ENCODE results near the gene RHEX. TPM values are rescaled to one million over a fixed set of nuclear protein-coding genes. Genes with fewer than 3 reads are reported as not detected.

The RHEX gene
- total RNA-seq, 4 donors from 2014 or later = 1.1 to 28.1 (median 3.5) TPM

DNA sequence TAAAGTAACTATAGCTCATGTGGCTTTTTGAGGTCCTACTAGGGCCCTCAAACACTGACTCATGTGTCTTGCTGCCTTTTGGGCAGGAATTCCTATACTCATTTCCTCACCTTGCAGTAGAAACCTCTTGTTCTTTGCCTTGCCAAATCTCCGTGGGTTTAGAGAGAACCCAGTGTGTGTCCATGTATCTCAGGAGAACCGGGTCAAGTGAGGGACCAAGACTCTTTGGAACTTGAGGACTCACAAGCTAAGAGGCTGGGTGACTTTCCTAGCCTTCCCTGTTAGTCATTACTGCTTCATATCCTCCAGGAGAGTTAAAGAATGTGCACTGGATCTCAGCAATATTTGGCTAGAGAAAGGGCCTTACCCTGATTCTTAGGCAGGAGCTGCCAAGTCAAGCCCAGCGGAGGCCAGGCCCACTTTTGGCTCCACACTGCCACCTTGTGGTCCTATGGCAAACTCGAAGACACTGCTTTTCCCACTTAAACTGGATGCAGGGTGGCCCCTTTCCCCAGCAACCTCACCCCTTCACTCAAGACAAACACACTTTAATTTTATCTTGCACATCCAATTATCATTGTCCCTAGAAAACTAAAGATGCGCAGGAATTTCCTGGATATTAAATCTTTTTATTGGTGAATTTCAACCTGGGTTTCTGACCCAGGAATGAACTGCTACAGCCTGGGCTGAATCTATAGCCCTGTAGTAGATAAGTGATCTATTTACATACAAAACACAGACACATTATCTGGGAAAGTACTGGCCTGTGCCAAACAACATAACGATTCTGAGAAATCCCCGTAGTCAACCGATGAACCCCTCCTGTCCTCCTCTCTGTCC, 53.6 kb downstream of the RHEX start:
- TF ChIP-seq, protein P1, sequence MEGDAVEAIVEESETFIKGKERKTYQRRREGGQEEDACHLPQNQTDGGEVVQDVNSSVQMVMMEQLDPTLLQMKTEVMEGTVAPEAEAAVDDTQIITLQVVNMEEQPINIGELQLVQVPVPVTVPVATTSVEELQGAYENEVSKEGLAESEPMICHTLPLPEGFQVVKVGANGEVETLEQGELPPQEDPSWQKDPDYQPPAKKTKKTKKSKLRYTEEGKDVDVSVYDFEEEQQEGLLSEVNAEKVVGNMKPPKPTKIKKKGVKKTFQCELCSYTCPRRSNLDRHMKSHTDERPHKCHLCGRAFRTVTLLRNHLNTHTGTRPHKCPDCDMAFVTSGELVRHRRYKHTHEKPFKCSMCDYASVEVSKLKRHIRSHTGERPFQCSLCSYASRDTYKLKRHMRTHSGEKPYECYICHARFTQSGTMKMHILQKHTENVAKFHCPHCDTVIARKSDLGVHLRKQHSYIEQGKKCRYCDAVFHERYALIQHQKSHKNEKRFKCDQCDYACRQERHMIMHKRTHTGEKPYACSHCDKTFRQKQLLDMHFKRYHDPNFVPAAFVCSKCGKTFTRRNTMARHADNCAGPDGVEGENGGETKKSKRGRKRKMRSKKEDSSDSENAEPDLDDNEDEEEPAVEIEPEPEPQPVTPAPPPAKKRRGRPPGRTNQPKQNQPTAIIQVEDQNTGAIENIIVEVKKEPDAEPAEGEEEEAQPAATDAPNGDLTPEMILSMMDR (IDR thresholded peaks at IDR 0.05) = peak; percentile 73 to 83 (median 81)
- TF ChIP-seq POLR2A (IDR thresholded peaks at IDR 0.05) = no peak
- H3K4me3 ChIP-seq = no peak overlapping the region
- no peaks in the 10 kb centered on the region for H3K36me3 ChIP-seq
- H3K9me3 ChIP-seq = no peaks in the 10 kb centered on the region
- H3K27me3 ChIP-seq = no peaks in the 10 kb centered on the region
- no peak overlapping the region for H3K27ac ChIP-seq
- DNase-seq = peak; percentile 78 to 92 (median 78)
- no peaks in the 10 kb centered on the region for H3K4me1 ChIP-seq

DNA sequence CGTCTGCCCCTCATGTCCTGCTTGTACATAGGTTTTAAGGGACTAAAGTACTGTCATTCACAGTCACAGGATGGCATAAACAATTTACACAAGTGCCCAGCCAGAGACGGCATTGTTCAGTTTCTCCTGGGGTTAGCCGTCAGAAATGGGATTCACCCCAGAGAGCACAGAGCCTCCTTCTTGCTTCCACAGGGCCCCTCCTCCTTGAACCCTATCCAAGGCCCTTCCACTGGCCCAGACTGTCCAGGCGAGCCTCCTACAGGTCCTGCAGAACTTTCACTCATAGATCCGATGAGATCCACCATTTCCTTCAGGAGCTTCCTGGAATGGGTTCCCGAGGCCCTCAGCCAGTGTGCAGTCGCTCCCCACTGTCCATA, 54.2 kb downstream of the RHEX start:
- no peak for DNase-seq
- Histone ChIP-seq H3K9me3 (no peaks in the 10 kb centered on the region), H3K4me3 (no peak overlapping the region), H3K4me1 (no peaks in the 10 kb centered on the region), H3K27me3 (no peaks in the 10 kb centered on the region), H3K27ac (no peak overlapping the region), H3K36me3 (no peaks in the 10 kb centered on the region)
- no peak for TF ChIP-seq POLR2A (IDR thresholded peaks at IDR 0.05)
- TF ChIP-seq, protein P1 (IDR thresholded peaks at IDR 0.05) = no peak

DNA sequence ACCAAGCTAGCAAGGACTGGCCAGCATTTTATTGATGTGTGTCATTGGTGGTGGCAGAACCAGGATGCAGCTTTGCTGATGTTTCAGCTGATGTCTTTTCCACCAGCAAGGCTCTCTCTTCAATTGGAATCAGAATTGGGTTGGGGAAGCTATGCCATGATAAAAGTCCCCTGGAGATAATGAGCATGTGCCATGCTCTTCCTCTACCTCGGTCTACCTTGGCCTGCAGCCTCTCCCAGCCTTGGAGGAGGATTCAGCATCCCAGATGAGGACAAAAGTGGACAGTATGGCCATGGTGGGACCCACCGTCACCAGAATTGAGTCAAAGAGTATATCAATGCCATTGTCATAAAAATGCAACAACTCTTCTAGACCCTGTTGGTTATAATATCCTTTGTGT, 55.7 kb downstream of the RHEX start:
- TF ChIP-seq POLR2A (IDR thresholded peaks at IDR 0.05) = no peak
- TF ChIP-seq, protein P1 (IDR thresholded peaks at IDR 0.05) = no peak
- no peak overlapping the region for H3K27ac ChIP-seq
- H3K4me3 ChIP-seq = no peak overlapping the region
- H3K36me3 ChIP-seq = no peaks in the 10 kb centered on the region
- H3K27me3 ChIP-seq = no peaks in the 10 kb centered on the region
- no peaks in the 10 kb centered on the region for H3K9me3 ChIP-seq
- DNase-seq = no peak
- H3K4me1 ChIP-seq = no peaks in the 10 kb centered on the region

DNA sequence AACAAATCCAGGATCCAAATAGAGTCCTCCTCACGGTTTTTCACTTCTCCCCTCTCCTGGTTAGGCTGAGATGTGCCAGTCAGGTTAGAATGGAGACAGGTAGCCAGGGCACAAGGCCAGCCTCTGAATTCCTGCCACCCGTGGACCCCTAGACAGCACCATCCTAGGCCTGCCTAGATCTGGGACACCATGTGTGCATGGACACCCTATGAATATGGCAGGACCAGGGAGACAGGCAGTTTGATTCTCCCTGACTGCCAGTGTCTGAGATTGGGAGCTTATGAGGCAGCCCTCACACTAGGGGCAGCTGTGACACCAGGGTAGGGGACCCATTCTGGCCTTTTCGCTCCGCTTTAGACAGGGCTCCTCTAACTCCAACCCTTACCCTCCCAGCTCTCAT, 56.7 kb downstream of the RHEX start:
- Histone ChIP-seq H3K36me3 (no peaks in the 10 kb centered on the region), H3K27me3 (no peaks in the 10 kb centered on the region), H3K9me3 (no peaks in the 10 kb centered on the region), H3K4me1 (no peaks in the 10 kb centered on the region), H3K27ac (no peak overlapping the region), H3K4me3 (no peak overlapping the region)
- DNase-seq = no peak
- TF ChIP-seq POLR2A (IDR thresholded peaks at IDR 0.05) = no peak
- TF ChIP-seq, protein P1 (IDR thresholded peaks at IDR 0.05) = no peak

DNA sequence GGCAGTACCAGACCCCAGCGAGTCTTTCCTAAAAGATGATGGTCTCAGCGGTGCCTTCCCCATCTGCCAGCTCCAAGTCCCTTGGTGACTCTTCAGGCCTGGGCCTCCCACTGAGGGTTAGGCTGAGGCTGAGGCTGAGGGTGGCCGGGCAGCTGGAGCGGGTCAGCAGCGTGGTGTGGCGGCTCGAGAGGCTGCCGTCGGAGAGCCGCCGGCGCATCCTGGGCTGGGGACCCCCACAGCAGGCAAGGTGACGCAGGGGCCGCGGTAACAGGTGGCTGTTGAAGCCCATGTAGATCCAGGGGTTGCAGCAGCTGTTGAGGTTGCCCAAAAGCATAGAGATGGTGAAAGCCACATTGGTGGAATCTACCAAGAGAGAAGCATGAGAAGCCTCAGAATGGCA, 57.2 kb downstream of the RHEX start:
- Histone ChIP-seq H3K4me3 (no peak overlapping the region), H3K27me3 (no peaks in the 10 kb centered on the region), H3K27ac (no peak overlapping the region), H3K4me1 (no peaks in the 10 kb centered on the region), H3K36me3 (no peaks in the 10 kb centered on the region), H3K9me3 (no peaks in the 10 kb centered on the region)
- no peak for DNase-seq
- no peak for TF ChIP-seq POLR2A (IDR thresholded peaks at IDR 0.05)
- TF ChIP-seq, protein P1 (IDR thresholded peaks at IDR 0.05) = no peak
